HG03108 (cell line): ENCODE data around the gene SDC4.

Experiments
- ATAC-seq: cut with Tn5 transposase; IDR thresholded peaks from one replicate; pipeline ENCODE4 v1.9.1; 2021; ENCODE audit warnings: moderate library complexity; ENCODE audit not compliant: unreplicated experiment

Gene SDC4

DNA sequence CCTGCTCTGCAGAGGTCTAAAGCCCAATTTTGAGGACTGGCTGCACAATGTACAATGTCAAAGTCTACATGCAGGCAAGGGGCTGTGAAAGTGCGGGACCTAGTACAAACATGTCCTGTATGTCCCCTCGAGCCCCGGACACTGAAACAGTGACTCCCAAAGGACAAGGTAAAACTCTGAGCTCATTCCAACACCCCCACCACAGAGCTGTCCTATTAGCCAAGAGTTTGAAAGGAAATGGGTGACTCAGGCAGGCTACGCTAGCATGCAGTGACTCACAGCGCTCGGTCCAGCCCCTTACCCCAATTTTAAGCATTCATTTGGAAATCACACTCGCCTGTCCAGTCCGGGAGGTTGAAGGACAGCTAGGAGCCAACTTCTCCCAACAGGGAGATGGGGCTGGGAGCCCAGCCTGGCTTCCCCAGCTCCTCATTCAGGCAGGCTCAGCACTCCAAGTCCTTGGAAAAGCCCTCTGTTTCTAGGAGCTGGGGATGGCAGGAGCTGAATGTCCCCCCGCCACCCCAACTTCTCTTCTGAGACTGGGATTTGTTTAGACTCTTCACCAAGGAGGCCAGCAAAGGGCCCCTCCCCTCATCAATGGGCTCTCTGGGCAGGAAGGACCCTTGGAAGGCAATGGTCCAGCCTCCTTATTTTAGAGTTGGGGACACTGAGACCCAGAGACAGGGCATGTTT, 3.9 kb downstream of the SDC4 start:
- no peak for ATAC-seq

- ATAC-seq: no peak
Measured at GRCh38 chr20:45343532-45344167, 4.6 kb downstream of the SDC4 start.

- no peak for ATAC-seq
Measured at GRCh38 chr20:45342855-45343531, 5.2 kb downstream of the SDC4 start.

DNA sequence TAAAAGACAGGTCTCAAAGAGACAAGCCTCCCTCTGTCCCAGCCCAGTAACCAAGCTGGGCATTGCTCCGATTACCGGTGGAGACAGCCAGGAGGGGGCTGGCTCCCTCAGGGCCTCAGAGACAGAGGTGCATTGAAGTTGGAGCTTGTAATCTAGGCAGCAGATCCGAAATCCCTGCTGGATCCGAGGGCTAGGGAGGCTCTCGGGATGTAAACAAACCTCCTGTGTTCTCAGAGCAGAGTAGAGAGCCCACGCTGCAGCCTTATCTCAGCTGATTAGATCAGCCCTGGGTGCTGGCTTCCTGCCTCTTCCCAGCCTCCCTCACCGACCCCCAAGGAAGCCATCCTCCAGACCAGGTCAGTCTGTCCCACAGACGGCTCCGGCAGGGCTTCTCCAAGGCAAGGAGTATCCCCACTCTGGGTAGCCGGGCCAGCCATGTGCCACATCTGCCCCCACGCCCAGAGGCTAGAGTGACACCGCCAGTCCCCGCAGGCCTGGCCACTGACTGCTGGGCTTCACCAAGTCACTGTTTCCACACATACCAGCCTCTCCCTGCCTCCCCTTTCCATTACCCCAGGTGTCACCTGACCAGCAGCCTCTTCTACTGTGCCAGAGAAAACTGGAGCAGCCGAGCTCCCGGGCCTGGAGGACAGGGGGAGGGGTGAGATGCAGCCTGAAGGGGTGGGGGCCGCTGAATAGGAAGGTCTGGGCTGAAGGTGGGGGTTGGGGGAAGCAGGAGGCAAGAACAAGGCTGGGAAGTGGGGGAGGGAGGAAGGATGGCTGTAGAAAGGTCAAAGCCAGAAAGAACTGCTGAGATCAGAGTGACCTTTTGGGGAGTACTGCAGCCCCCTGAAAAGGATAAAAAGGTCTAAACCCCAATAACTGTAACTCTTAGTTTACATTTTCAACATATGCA, 6.0 kb downstream of the SDC4 start:
- ATAC-seq: no peak

- ATAC-seq: no peak
Measured at GRCh38 chr20:45341579-45341938, 6.7 kb downstream of the SDC4 start.

- ATAC-seq: no peak
Measured at GRCh38 chr20:45340951-45341350, 7.3 kb downstream of the SDC4 start.

- no peak for ATAC-seq
Measured at GRCh38 chr20:45340236-45340847, 7.9 kb downstream of the SDC4 start.

DNA sequence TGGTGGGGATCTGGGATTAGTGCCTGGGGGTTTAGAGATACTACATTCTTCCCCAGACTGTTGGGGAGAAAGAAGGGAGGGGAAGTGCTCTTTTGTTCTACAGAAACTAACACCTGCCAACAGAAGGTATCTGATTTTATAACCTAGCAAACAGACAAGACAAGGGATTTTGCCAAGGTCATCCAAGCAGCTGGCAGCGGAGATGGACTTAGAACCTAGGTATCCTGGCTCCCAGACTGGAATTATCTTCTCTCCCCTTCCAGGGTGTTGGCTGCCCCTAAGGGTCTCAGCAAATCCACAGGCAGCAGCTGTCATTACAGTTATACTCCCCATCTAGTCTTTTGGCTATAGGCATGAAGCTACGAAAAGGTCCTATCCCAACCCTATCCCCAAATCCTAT, 8.4 kb downstream of the SDC4 start:
- ATAC-seq: no peak

GRCh38 chr20:45339084-45339483, 9.1 kb downstream of the SDC4 start:
- ATAC-seq: no peak

DNA sequence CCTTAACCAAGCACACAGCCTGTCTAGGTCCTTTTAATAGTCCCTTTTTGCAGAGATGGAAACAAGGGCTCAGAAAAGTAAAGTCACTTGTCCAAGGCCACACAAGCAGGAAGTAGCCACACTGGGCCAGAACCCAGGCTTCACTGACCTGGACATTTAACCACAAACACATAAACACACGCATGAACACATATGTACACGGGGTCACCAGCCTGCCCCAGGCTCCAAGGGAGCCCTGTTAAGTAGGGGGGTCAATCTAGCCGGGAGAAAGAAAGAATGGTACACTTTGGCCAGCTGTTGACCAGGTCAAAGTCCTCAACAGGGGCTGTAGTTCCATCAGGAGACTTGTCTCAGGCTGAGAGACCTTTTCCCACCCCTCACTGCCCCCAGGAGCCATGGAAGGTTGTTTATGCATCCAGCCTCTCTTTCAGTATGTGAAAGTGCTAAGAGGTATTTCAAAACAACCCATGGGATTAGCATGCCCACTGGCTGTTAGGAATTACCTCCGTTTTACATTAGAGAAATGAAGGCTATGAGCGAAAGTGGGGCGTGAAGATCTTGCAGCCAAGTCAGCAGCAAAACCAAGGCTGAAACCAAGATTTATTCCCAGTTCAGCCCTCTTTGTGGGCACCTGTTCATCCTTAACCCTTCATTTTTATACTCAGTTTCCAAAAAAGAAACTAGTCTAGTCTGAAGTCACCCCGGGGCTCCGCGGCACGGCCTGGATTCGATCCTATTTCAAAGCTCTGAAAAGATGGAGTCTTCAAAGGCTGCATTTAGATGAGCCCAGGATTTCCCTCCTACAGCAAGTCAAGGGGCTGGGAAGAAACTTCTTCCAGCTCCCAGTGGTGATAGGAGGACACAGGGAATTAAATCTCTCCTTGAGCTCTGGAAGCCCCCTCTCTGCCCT, 9.8 kb downstream of the SDC4 start:
- no peak for ATAC-seq

DNA sequence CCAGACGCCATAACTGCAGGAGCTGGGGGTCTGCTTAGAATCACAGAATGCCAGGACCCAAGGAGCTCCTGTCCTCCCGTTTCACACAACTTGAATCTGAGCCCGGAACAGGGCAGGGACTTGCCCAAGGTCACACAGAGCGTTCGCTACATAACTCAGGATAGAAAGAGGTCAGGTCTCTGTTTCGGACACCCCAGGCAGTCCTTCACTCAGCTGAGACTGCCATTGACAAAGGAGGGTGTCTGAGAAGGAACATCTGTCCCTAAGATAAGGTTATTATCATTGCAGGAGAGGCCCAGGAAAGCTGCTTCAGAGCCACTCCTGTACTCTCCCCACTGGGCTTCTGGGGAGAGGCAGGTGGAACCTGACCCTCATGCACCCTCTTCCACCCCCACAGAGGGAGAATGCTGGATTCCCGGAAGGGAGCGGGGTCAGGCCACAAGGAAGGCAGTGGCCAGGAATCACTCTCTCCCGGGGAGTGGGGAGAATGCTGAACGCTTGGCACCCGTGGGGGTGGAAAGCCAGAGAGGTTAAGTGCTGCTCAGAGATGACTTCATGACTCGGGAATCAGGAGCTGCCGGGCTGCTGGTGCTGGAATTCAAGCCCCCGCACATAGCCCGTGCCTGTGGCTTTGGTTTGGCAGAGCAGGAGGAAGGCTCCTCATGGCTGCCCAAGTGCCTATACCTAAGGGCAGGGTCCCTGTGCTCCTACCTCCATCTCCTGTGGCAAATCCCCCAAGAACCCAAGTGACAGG, 10.7 kb downstream of the SDC4 start:
- no peak for ATAC-seq

DNA sequence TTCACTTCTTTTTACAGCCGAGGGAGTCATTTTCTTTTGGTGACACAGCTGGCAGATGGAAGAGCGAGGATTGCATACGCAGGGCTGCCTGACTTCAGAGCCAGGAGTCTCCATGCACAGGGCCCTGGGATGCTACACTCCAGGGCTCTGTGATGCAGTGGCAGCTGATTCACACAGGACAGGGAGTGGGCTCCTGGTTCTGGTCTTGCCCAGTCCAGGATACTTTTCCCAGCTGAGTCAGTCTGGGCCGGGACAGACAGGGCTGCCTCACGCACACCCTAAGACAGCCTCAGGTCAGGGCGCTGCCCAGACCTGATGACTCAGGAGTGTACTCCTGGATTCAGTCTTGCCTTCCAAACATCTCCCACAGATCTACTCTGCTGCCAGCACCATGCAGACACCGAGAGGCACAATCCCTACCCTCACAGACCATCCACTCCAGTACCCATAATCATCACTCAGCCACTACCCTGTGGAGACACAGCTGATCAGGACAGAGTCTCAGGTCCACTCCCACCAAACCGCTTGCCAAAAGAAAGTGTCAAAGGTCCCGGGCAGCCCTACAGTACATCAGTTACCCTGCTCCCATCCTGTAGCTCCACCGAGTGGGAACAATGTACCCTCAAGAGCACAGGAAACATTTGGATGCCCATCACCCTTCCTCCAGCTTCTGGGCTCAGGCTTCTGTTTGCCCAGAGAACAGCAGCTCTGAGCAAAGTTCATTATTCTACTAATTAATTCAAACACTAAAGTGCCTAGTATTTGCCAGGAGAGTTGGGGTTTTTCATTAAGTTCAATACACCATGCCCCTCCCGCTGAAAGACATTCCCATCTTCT, 11.5 kb downstream of the SDC4 start:
- ATAC-seq: no peak

DNA sequence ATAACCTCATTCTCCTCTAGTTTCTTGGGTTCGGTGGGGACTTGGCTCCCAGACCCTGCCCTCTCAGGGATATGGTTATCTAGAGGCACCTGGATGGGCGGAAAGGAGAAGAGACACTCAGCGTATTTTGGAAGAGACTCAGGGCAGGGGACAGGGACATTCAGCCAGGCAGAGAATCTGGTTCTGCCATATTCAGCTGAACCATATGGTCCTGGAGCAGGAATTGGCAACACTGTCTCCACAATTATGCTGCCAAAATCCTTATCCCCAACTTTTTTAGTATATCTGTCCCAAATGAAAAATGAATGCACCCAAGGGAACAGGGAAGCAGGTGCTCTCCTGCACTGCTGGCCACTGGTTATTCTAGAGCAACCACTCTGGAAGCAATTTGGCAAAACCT, 17.7 kb downstream of the SDC4 start:
- no peak for ATAC-seq

GRCh38 chr20:45329497-45330319, 18.5 kb downstream of the SDC4 start:
- no peak for ATAC-seq

DNA sequence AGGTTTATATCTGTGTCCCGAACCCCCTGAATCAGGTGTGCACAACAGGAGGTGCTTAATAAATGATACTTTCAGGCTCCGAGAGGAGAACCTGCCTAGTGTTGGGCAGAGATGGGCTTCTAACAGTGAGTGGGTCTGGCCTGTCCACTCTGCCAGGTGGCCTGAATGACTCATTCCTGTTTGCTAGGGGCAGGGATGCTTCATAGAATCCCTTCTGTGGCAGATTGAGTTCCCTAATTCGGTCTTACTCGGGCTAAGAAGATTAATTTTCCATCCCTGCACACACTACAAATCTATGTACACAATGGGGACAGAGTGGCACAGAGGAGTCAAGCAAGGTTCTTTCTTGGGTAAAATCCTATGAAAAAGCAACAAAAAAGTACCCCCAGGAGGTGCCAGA, 19.8 kb downstream of the SDC4 start:
- ATAC-seq: no peak

DNA sequence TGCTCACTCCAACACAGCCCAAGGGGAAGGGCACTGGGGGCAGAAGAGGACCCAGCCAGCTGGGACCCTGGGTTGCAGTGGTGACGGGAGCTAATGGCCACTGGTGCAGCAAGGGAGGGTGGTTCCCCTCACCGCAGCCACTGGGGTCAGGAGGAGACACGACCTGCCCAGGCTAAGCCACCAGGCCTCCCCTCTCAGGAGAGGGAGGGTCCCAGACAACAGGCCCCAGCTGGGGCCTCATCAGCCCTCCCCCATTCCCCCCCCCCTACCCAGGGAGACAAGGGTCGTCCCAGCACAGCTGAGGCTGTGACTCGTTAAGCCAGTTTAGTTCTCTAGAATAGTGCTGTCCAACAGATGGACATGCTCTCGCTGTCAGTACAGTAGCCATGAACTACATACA, 22.9 kb downstream of the SDC4 start:
- ATAC-seq: no peak

GRCh38 chr20:45323731-45324130, 24.5 kb downstream of the SDC4 start:
- ATAC-seq: no peak
